Left lung (tissue), 10 donors: ENCODE results near the gene SDK2. TPM values are rescaled to one million over a fixed set of nuclear protein-coding genes. Genes with fewer than 3 reads are reported as not detected.

Source experiments
- ATAC-seq: fragments of 200-7000 bp; cut with Tn5 transposase; one replicate; pipeline ENCODE4 v1.9.1; 2020; ENCODE audit warnings: moderate library complexity
- DNase-seq, 4 donors: peaks; one replicate each; pipeline ENCODE4 v3.0.0-alpha.2; 2013 to 2020
- H3K27ac ChIP-seq, 2 donors: fragments of 200-600 bp; sonication (generic) in 1 of 2; one replicate each; pipeline versions ENCODE4 v1.5.0 to v1.8.0; 2020 to 2021
- H3K27me3 ChIP-seq, 2 donors: fragments of 200-600 bp; sonication (generic) in 1 of 2; one replicate each; pipeline versions ENCODE4 v1.5.0 to v1.8.0; 2020 to 2021
- H3K36me3 ChIP-seq, 2 donors: fragments of 200-600 bp; sonication (generic) in 1 of 2; one replicate each; pipeline versions ENCODE4 v1.5.0 to v1.8.0; 2020 to 2021
- H3K4me1 ChIP-seq, 2 donors: fragments of 200-600 bp; one replicate each; pipeline ENCODE4 v1.8.0; 2021
- H3K4me3 ChIP-seq, 2 donors: fragments of 200-600 bp; sonication (generic) in 1 of 2; one replicate each; pipeline versions ENCODE4 v1.5.0 to v1.8.0; 2020 to 2021; ENCODE audit warnings: mild to moderate bottlenecking in 1 of 2
- H3K9me3 ChIP-seq, 2 donors: fragments of 200-600 bp; sonication (generic) in 1 of 2; one replicate each; pipeline versions ENCODE4 v1.5.0 to v1.8.0; 2020 to 2021
- CTCF ChIP-seq, 2 donors: fragments of 200-600 bp; sonication (generic) in 1 of 2; IDR thresholded peaks; one replicate each; pipeline versions ENCODE4 v1.5.0 to v1.8.0; 2021; ENCODE audit warnings: antibody characterized with exemption in 2 of 2
- intact Hi-C, 2 donors: fragments of 100-400 bp; cut with DNase I; formaldehyde crosslinking; loops; one replicate each; pipeline versions ENCODE4 v1.11.2 to v1.14.2; 2022
- polyA plus RNA-seq, 6 donors: library from polyadenylated mRNA; unstranded; fragments of 120-200 nt; gene quantifications; one replicate each; pipeline ENCODE4 v1.2.1, GENCODE V29; 2013; ENCODE audit not compliant: insufficient read length in 6 of 6
- total RNA-seq, 2 donors: library from RNA; stranded (reverse); fragmentation: NEBNext Ultra II Directional; extraction: Animal tissue kit (Norgen Biotek cat#: 25700); gene quantifications; one replicate each; pipeline ENCODE4 v1.2.1, GENCODE V29; 2021
- donor health status: DM: no; HTN: yes; CAD: no.
- donor health status: DM: no; HTN: no; CAD: no.

SDK2 gene
- total and polyA plus RNA-seq, 8 donors, result 6.0 to 10.9 (median 7.5) TPM

- no peaks in the 10 kb centered on the region for H3K36me3 ChIP-seq
- ATAC-seq (no peak), DNase-seq (no peak)
- H3K27me3 ChIP-seq, result peaks cover 0 to 23% of the 10 kb centered on the region in 2 donors
- peaks cover 0 to 8% of the 10 kb centered on the region in 2 donors for H3K4me1 ChIP-seq
- no peak for TF ChIP-seq CTCF (IDR thresholded peaks at IDR 0.05)
- H3K27ac ChIP-seq, result no peak overlapping the region
- intact Hi-C loops, result no loop called here
- H3K4me3 ChIP-seq, result no peak overlapping the region
- H3K9me3 ChIP-seq, result no peaks in the 10 kb centered on the region
These were observed 96.5 kb downstream of the SDK2 start for GRCh38 chr17:73547790-73548189.

- ATAC-seq (peak; percentile 86), DNase-seq (peak in 2 of 4 donors; percentile 68 to 89)
- no peak for TF ChIP-seq CTCF (IDR thresholded peaks at IDR 0.05)
- intact Hi-C loops, result no loop called here
- H3K27ac ChIP-seq, result no peak overlapping the region
- no peak overlapping the region for H3K4me3 ChIP-seq
- H3K27me3 ChIP-seq, result peaks cover 0 to 21% of the 10 kb centered on the region in 2 donors
- no peaks in the 10 kb centered on the region for H3K9me3 ChIP-seq
- peaks cover 0 to 8% of the 10 kb centered on the region in 2 donors for H3K4me1 ChIP-seq
- no peaks in the 10 kb centered on the region for H3K36me3 ChIP-seq
These were observed 97.3 kb downstream of the SDK2 start for GRCh38 chr17:73546770-73547536.

- intact Hi-C loops, result no loop called here
- H3K9me3 ChIP-seq, result no peaks in the 10 kb centered on the region
- no peak for ATAC-seq
- H3K4me1 ChIP-seq, result peaks cover 0 to 8% of the 10 kb centered on the region in 2 donors
- H3K4me3 ChIP-seq, result no peak overlapping the region
- no peak for TF ChIP-seq CTCF (IDR thresholded peaks at IDR 0.05)
- peaks cover 0 to 13% of the 10 kb centered on the region in 2 donors for H3K27me3 ChIP-seq
- no peak overlapping the region for H3K27ac ChIP-seq
- peak in 1 of 4 donors; percentile 58 for DNase-seq
- no peaks in the 10 kb centered on the region for H3K36me3 ChIP-seq
These were observed 98.1 kb downstream of the SDK2 start for GRCh38 chr17:73546114-73546513.

- H3K4me1 ChIP-seq, result peaks cover 0 to 8% of the 10 kb centered on the region in 2 donors
- intact Hi-C loops, result no loop called here
- H3K4me3 ChIP-seq, result no peak overlapping the region
- peaks cover 0 to 8% of the 10 kb centered on the region in 2 donors for H3K27me3 ChIP-seq
- H3K9me3 ChIP-seq, result no peaks in the 10 kb centered on the region
- no peak for TF ChIP-seq CTCF (IDR thresholded peaks at IDR 0.05)
- DNase-seq (peak in 1 of 4 donors; percentile 41), ATAC-seq (no peak)
- no peak overlapping the region for H3K27ac ChIP-seq
- H3K36me3 ChIP-seq, result no peaks in the 10 kb centered on the region
These were observed 98.9 kb downstream of the SDK2 start for GRCh38 chr17:73545109-73546032.

- Histone ChIP-seq H3K4me1 (peaks cover 0 to 8% of the 10 kb centered on the region in 2 donors), H3K36me3 (no peaks in the 10 kb centered on the region), H3K27me3 (no peaks in the 10 kb centered on the region), H3K9me3 (no peaks in the 10 kb centered on the region), H3K27ac (no peak overlapping the region), H3K4me3 (no peak overlapping the region)
- intact Hi-C loops, result no loop called here
- ATAC-seq (no peak), DNase-seq (peak in 1 of 4 donors; percentile 13)
- TF ChIP-seq CTCF (IDR thresholded peaks at IDR 0.05), result no peak
These were observed 99.9 kb downstream of the SDK2 start for GRCh38 chr17:73544333-73544732.
